ENCODE results near the gene GPBP1L1. TPM values are rescaled to one million over a fixed set of nuclear protein-coding genes. Genes with fewer than 3 reads are reported as not detected.

GPBP1L1 gene
- total and polyA plus RNA-seq, 9 of the 15 experiments (the other 6 are each of a cell fraction or from before 2014, with no cell fraction given) = 86.0 to 216 (median 138) TPM

DNA sequence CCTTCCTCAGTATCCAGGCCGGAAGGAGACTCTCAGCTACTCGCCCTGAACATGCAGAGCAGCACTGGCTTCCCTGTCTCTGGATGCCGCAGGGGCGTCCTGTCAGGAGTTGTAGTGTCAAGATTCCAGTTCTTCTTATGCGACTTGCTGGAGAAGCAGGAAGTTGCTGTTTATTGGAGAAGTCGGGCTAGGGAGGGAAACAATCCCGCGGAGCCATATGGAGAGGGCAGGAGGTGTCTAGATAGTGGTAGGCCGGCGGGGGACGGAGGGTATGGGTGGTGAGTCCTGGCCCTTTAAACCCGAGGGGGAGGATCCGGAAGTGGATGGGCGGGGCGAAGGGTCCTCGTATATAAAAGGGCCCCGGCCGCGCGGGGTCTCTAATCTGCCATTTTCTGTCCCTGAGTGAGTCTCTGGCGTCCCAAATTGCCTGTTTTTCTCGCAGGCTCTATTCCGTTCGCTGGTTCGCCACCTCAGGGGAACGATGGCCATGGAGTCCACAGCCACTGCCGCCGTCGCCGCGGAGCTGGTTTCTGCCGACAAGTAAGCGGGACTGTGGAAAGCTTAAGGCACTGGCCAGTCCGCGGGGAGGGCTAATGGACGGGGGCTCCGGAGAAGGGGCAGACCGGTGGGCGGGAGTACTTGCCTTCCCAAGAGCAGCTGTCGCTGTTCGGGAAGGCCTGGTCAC, 102.5 kb downstream of the GPBP1L1 start, which contains the start of gene NASP (continued):
- TF ChIP-seq, protein P1, sequence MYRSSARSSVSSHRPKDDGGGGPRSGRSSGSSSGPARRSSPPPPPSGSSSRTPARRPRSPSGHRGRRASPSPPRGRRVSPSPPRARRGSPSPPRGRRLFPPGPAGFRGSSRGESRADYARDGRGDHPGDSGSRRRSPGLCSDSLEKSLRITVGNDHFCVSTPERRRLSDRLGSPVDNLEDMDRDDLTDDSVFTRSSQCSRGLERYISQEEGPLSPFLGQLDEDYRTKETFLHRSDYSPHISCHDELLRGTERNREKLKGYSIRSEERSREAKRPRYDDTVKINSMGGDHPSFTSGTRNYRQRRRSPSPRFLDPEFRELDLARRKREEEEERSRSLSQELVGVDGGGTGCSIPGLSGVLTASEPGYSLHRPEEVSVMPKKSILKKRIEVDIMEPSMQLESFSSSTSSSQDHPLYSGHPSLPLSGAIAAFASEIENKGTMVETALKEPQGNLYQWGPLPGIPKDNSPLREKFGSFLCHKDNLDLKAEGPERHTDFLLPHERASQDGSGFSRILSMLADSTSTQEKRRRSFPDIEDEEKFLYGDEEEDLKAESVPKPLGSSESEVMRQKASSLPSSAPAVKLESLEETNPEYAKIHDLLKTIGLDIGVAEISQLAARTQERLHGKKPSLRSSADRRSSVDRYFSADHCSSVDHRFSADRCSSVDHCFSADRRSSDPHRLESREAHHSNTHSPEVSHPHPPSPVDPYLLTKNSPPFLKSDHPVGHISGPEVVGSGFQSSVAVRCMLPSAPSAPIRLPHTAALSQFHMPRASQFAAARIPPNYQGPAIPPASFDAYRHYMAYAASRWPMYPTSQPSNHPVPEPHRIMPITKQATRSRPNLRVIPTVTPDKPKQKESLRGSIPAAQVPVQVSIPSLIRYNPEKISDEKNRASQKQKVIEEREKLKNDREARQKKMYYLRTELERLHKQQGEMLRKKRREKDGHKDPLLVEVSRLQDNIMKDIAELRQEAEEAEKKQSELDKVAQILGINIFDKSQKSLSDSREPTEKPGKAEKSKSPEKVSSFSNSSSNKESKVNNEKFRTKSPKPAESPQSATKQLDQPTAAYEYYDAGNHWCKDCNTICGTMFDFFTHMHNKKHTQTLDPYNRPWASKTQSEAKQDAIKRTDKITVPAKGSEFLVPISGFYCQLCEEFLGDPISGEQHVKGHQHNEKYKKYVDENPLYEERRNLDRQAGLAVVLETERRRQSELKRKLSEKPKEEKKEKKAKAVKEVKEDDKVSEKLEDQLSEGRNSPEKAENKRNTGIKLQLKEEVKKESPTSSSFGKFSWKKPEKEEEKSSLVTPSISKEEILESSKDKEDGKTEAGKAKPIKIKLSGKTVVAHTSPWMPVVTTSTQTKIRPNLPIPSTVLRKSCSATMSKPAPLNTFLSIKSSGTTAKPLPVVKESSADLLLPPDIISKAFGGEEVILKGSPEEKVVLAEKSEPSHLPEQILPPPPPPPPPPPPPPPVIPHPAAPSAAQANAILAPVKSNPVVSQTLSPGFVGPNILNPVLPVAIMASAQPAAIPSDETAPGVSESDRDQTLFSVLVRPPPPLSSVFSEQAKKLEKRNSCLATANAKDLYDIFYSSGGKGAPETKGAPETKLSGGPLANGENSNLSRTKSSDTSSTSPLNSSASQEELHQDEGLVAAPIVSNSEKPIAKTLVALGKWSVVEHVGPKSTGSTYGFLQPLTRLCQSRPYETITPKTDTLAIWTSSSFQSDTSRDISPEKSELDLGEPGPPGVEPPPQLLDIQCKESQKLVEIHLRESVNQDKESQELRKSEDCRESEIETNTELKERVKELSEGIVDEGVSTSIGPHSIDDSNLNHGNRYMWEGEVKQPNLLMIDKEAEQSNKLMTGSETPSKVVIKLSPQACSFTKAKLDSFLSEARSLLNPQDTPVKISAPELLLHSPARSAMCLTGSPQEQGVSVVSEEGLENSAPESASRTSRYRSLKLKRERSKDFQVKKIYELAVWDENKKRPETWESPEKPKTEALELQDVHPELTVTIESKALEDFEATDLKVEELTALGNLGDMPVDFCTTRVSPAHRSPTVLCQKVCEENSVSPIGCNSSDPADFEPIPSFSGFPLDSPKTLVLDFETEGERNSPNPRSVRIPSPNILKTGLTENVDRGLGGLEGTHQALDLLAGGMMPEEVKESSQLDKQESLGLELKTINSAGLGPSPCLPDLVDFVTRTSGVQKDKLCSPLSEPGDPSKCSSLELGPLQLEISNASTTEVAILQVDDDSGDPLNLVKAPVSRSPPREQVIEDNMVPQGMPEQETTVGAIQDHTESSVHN (IDR thresholded peaks at IDR 0.05; ENCODE audit: borderline replicate concordance in 1 of 2, low read depth in 1 of 2) = 0 out of 4 replicates have a peak, but pooled peaks of 1 of the 2 experiments have one; percentile 23
- TF ChIP-seq ZNF12 (CRISPR knock-in tag; IDR thresholded peaks at IDR 0.05) (peak; percentile 55; the same call in 1 of the 2 replicates), ZNF76 (CRISPR knock-in tag; IDR thresholded peaks at IDR 0.05; ENCODE audit: borderline replicate concordance) (no peak), TEAD1 (CRISPR knock-in tag; IDR thresholded peaks at IDR 0.05) (no peak; a peak in 1 of 4 replicates), ZBTB1 (CRISPR knock-in tag; IDR thresholded peaks at IDR 0.05; ENCODE audit: borderline replicate concordance, low read depth) (no peak), ZNF644 (tag; IDR thresholded peaks at IDR 0.05; ENCODE audit: low read depth) (no peak), ZBED1 (IDR thresholded peaks at IDR 0.05) (no peak), ZNF589 (CRISPR knock-in tag; IDR thresholded peaks at IDR 0.05; ENCODE audit: low read depth) (no peak), GABPA (tag; conservative IDR thresholded peaks at IDR 0.05; ENCODE audit: low read depth) (peak; percentile 93), ESRRB (CRISPR knock-in tag; IDR thresholded peaks at IDR 0.05; ENCODE audit: borderline replicate concordance) (no peak), LEF1 (IDR thresholded peaks at IDR 0.05) (0 out of 2 replicates have a peak, but pooled peaks have one; percentile 17)
- TF ChIP-seq, protein P2, sequence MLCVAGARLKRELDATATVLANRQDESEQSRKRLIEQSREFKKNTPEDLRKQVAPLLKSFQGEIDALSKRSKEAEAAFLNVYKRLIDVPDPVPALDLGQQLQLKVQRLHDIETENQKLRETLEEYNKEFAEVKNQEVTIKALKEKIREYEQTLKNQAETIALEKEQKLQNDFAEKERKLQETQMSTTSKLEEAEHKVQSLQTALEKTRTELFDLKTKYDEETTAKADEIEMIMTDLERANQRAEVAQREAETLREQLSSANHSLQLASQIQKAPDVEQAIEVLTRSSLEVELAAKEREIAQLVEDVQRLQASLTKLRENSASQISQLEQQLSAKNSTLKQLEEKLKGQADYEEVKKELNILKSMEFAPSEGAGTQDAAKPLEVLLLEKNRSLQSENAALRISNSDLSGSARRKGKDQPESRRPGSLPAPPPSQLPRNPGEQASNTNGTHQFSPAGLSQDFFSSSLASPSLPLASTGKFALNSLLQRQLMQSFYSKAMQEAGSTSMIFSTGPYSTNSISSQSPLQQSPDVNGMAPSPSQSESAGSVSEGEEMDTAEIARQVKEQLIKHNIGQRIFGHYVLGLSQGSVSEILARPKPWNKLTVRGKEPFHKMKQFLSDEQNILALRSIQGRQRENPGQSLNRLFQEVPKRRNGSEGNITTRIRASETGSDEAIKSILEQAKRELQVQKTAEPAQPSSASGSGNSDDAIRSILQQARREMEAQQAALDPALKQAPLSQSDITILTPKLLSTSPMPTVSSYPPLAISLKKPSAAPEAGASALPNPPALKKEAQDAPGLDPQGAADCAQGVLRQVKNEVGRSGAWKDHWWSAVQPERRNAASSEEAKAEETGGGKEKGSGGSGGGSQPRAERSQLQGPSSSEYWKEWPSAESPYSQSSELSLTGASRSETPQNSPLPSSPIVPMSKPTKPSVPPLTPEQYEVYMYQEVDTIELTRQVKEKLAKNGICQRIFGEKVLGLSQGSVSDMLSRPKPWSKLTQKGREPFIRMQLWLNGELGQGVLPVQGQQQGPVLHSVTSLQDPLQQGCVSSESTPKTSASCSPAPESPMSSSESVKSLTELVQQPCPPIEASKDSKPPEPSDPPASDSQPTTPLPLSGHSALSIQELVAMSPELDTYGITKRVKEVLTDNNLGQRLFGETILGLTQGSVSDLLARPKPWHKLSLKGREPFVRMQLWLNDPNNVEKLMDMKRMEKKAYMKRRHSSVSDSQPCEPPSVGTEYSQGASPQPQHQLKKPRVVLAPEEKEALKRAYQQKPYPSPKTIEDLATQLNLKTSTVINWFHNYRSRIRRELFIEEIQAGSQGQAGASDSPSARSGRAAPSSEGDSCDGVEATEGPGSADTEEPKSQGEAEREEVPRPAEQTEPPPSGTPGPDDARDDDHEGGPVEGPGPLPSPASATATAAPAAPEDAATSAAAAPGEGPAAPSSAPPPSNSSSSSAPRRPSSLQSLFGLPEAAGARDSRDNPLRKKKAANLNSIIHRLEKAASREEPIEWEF (CRISPR knock-in tag; IDR thresholded peaks at IDR 0.05) = no peak
- TF ChIP-seq, protein P3, sequence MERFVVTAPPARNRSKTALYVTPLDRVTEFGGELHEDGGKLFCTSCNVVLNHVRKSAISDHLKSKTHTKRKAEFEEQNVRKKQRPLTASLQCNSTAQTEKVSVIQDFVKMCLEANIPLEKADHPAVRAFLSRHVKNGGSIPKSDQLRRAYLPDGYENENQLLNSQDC (CRISPR knock-in tag; IDR thresholded peaks at IDR 0.05) = peak; percentile 72; the same call in 1 of the 2 replicates

All from K562 (cell line).